ENCODE data around the gene CCDC14.

Gene CCDC14

GRCh38 chr3:123883701-123884202 lies 77.3 kb downstream of the CCDC14 start:
- TF ChIP-seq CTCF (IDR thresholded peaks at IDR 0.05): no peak
- H3K4me1 ChIP-seq: no peaks in the 10 kb centered on the region
- no peaks in the 10 kb centered on the region for H3K36me3 ChIP-seq (ENCODE audit: control insufficient read depth, insufficient read depth, low read length)
- peak overlapping the region; percentile 20 for H3K4me3 ChIP-seq (ENCODE audit: low read depth, low read length)
- no peaks in the 10 kb centered on the region for H3K27me3 ChIP-seq (ENCODE audit: control insufficient read depth, insufficient read depth, low read length)
- H3K9ac ChIP-seq: no peak overlapping the region
- H3K79me2 ChIP-seq: no peaks in the 10 kb centered on the region
- H3K9me3 ChIP-seq (ENCODE audit: control insufficient read depth, low read length): no peaks in the 10 kb centered on the region
- H3K4me2 ChIP-seq (ENCODE audit: low read length): peak overlapping the region; percentile 67
- peak overlapping the region; percentile 69 for H2AFZ ChIP-seq
- no peak overlapping the region for H3K27ac ChIP-seq

DNA sequence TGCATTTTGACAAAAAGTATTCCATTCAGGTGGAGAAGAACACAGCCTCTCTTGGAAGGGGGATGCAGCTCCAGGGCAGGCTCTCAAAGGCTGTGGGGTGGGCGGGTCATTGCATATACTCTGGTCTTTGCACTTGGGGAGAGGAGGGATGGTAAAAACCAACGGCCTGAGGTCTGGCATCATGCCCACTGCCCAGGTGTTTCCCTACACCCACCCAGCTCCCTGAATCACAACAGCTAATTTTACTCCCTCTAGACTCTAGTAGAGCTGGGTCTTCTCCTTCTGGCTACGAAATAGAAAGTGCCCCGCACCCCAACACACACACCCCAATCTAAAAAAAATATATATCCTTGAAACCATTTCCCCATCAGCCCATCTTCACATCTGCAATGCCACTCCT lies 77.9 kb downstream of the CCDC14 start:
- Histone ChIP-seq H3K9ac (no peak overlapping the region), H3K27me3 (ENCODE audit: control insufficient read depth, insufficient read depth, low read length) (no peaks in the 10 kb centered on the region), H3K4me2 (ENCODE audit: low read length) (no peak overlapping the region), H2AFZ (no peak overlapping the region), H3K79me2 (no peaks in the 10 kb centered on the region), H3K27ac (no peak overlapping the region), H3K4me1 (no peaks in the 10 kb centered on the region), H3K4me3 (ENCODE audit: low read depth, low read length) (no peak overlapping the region), H3K9me3 (ENCODE audit: control insufficient read depth, low read length) (no peaks in the 10 kb centered on the region), H3K36me3 (ENCODE audit: control insufficient read depth, insufficient read depth, low read length) (no peaks in the 10 kb centered on the region)
- TF ChIP-seq CTCF (IDR thresholded peaks at IDR 0.05): no peak

- no peak overlapping the region for H2AFZ ChIP-seq
- H3K9ac ChIP-seq: no peak overlapping the region
- no peaks in the 10 kb centered on the region for H3K4me1 ChIP-seq
- no peak for TF ChIP-seq CTCF (IDR thresholded peaks at IDR 0.05)
- H3K4me2 ChIP-seq (ENCODE audit: low read length): no peak overlapping the region
- H3K4me3 ChIP-seq (ENCODE audit: low read depth, low read length): no peak overlapping the region
- no peaks in the 10 kb centered on the region for H3K9me3 ChIP-seq (ENCODE audit: control insufficient read depth, low read length)
- no peaks in the 10 kb centered on the region for H3K79me2 ChIP-seq
- no peaks in the 10 kb centered on the region for H3K27me3 ChIP-seq (ENCODE audit: control insufficient read depth, insufficient read depth, low read length)
- no peak overlapping the region for H3K27ac ChIP-seq
- H3K36me3 ChIP-seq (ENCODE audit: control insufficient read depth, insufficient read depth, low read length): no peaks in the 10 kb centered on the region
These were observed 79.3 kb downstream of the CCDC14 start for GRCh38 chr3:123881771-123882170.

GRCh38 chr3:123880998-123881561 lies 79.9 kb downstream of the CCDC14 start:
- Histone ChIP-seq H3K79me2 (no peaks in the 10 kb centered on the region), H3K36me3 (ENCODE audit: control insufficient read depth, insufficient read depth, low read length) (no peaks in the 10 kb centered on the region), H3K4me1 (no peaks in the 10 kb centered on the region), H2AFZ (no peak overlapping the region), H3K4me3 (ENCODE audit: low read depth, low read length) (no peak overlapping the region), H3K4me2 (ENCODE audit: low read length) (no peak overlapping the region), H3K27ac (no peak overlapping the region), H3K9ac (no peak overlapping the region), H3K27me3 (ENCODE audit: control insufficient read depth, insufficient read depth, low read length) (no peaks in the 10 kb centered on the region), H3K9me3 (ENCODE audit: control insufficient read depth, low read length) (no peaks in the 10 kb centered on the region)
- TF ChIP-seq CTCF (IDR thresholded peaks at IDR 0.05): peak; percentile 21

DNA sequence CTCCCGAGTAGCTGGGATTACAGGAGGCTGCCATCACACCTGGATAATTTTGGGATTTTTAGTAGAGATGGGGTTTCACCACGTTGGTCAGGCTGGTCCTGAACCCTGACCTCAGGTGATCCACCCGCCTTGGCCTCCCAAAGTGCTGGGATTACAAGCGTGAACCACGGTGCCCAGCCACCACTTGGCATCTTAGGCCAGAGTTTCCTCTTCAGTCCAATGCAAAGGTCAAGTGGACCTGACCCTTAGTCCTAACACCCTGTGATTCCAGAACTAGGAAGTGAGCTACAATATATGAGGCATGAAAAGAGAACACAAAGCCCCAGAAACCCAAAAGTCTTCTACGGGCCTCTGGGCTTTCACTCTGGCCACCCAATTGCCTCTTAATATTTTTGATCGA lies 82.2 kb downstream of the CCDC14 start:
- H3K9me3 ChIP-seq (ENCODE audit: control insufficient read depth, low read length): no peaks in the 10 kb centered on the region
- no peak overlapping the region for H3K9ac ChIP-seq
- H2AFZ ChIP-seq: no peak overlapping the region
- no peak overlapping the region for H3K4me2 ChIP-seq (ENCODE audit: low read length)
- no peak overlapping the region for H3K4me3 ChIP-seq (ENCODE audit: low read depth, low read length)
- H3K4me1 ChIP-seq: no peaks in the 10 kb centered on the region
- no peaks in the 10 kb centered on the region for H3K79me2 ChIP-seq
- no peaks in the 10 kb centered on the region for H3K27me3 ChIP-seq (ENCODE audit: control insufficient read depth, insufficient read depth, low read length)
- TF ChIP-seq CTCF (IDR thresholded peaks at IDR 0.05): no peak
- no peaks in the 10 kb centered on the region for H3K36me3 ChIP-seq (ENCODE audit: control insufficient read depth, insufficient read depth, low read length)
- H3K27ac ChIP-seq: no peak overlapping the region

Measured in parathyroid adenoma (tissue), 2 donors.